SK-N-SH (cell line): Measurements from ENCODE around the gene RFX4.

Experiments used
- EP300 ChIP-seq, 2 experiments: IDR thresholded peaks; 2 replicates each; pipeline versions ENCODE4 v1.4.0 to v1.6.1; 2012; ENCODE audit warnings: borderline replicate concordance in 1 of 2, low read depth in 1 of 2, low read length in 1 of 2
- MXI1 ChIP-seq: IDR thresholded peaks from 2 replicates; pipeline ENCODE4 v1.6.1; 2012; ENCODE audit warnings: mild to moderate bottlenecking, low read depth, low read length, improper control_type of control experiment
- TEAD4 ChIP-seq: IDR thresholded peaks from 2 replicates; pipeline ENCODE4 v1.4.0; 2012; ENCODE audit warnings: mild to moderate bottlenecking, borderline replicate concordance; ENCODE audit not compliant: insufficient read depth

DNA sequence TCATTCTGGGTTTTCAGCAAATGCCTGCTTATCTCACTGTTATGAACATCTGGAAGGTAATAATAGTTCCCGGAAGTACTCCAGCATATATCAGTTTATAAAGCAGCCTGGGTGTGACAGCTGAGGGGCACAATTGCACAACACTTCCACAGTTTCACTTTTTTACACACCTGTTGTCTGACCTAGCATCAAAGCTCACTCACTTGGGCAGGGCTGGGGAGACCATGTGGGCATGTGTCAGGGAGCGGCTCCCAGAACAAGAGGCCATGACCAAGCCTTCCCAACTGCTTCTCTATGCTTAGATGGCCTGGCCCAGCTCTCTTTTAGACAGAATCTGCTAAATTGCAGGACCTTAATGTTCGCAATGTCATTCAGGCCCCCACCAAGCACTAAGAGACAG, 140.6 kb downstream of the RFX4 start:
- TF ChIP-seq EP300 (IDR thresholded peaks at IDR 0.05; ENCODE audit: borderline replicate concordance in 1 of 2, low read depth in 1 of 2, low read length in 1 of 2) = no peak
- TF ChIP-seq MXI1 = no peak
- TF ChIP-seq TEAD4 = no peak
